ENCODE measurements around the gene DNAJB4. TPM values are rescaled to one million over a fixed set of nuclear protein-coding genes. Genes with fewer than 3 reads are reported as not detected.
A peak's percentile ranks its signal among the peaks of the same experiment; 100 is the strongest.
"Not testable (repeated sequence)": the region's sequence is repeated elsewhere in the genome, so short reads cannot be mapped to it uniquely, and the experiment has no call there.

DNAJB4 gene
- total RNA-seq, 1 donor from 2014 or later: 20.1 TPM

DNA sequence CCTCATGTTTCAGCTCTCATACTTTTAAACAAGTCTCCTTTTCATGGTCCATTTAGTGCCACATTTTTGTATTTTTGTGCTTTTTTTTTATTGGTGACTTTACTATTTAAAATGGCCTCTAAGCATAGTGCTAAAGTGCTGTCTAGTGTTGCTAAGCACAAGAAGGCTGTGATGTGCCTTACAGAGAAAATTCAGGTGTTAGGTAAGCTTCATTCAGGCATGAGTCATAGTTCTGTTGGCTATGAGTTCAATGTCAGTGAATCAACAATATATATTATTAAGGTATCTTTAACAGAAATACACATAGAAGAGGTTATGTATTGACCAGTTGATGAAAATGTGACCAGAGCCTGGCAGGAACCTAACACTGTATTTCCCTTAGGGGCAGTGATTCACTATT lies 13.1 kb upstream of the DNAJB4 start:
- peaks cover 0 to 3% of the 10 kb centered on the region in 2 donors for H3K4me1 ChIP-seq
- no peak for TF ChIP-seq CTCF (IDR thresholded peaks at IDR 0.05)
- H3K27ac ChIP-seq: no peak overlapping the region
- no peaks in the 10 kb centered on the region for H3K9me3 ChIP-seq
- no peaks in the 10 kb centered on the region for H3K27me3 ChIP-seq
- intact Hi-C loops (cut with DNase I): no loop called here
- no peak for DNase-seq (ENCODE audit: low spot score in 2 of 2)
- H3K36me3 ChIP-seq: peaks cover 0 to 2% of the 10 kb centered on the region in 2 donors
- H3K4me3 ChIP-seq: no peak overlapping the region

GRCh38 chr1:77994117-77994705 lies 10.5 kb upstream of the DNAJB4 start:
- Histone ChIP-seq H3K36me3 (peaks cover 0 to 2% of the 10 kb centered on the region in 2 donors), H3K27ac (no peak overlapping the region), H3K4me3 (no peak overlapping the region), H3K4me1 (peaks cover 0 to 3% of the 10 kb centered on the region in 2 donors), H3K27me3 (no peaks in the 10 kb centered on the region), H3K9me3 (no peaks in the 10 kb centered on the region)
- intact Hi-C loops (cut with DNase I): no loop called here
- no peak for DNase-seq (ENCODE audit: low spot score in 2 of 2)
- TF ChIP-seq CTCF (IDR thresholded peaks at IDR 0.05): no peak

GRCh38 chr1:77996734-77997133 lies 8.0 kb upstream of the DNAJB4 start:
- no peak for TF ChIP-seq CTCF (IDR thresholded peaks at IDR 0.05)
- no peak for DNase-seq (ENCODE audit: low spot score in 2 of 2)
- Histone ChIP-seq H3K9me3 (no peaks in the 10 kb centered on the region), H3K27ac (no peak overlapping the region), H3K27me3 (no peaks in the 10 kb centered on the region), H3K4me1 (peaks cover 0 to 3% of the 10 kb centered on the region in 2 donors), H3K4me3 (no peak overlapping the region), H3K36me3 (peaks cover 0 to 2% of the 10 kb centered on the region in 2 donors)
- intact Hi-C loops (cut with DNase I): no loop called here

GRCh38 chr1:78000536-78000935 lies 4.2 kb upstream of the DNAJB4 start:
- not testable (repeated sequence) for H3K27ac ChIP-seq; H3K27me3 ChIP-seq; H3K9me3 ChIP-seq; H3K4me3 ChIP-seq; DNase-seq (ENCODE audit: low spot score in 2 of 2); H3K4me1 ChIP-seq; H3K36me3 ChIP-seq
- intact Hi-C loops (cut with DNase I): loop anchor here (10.0 kb wide), 1 partner anchor 166 kb away; no protein-coding TSS in a partner anchor

- no peak for DNase-seq (ENCODE audit: low spot score in 2 of 2)
- Histone ChIP-seq H3K4me3 (peak overlapping the region; percentile 55 to 74), H3K27me3 (no peaks in the 10 kb centered on the region), H3K4me1 (peaks cover 0 to 6% of the 10 kb centered on the region in 2 donors), H3K9me3 (no peaks in the 10 kb centered on the region), H3K36me3 (no peaks in the 10 kb centered on the region), H3K27ac (peak overlapping the region; percentile 88)
- no peak for TF ChIP-seq CTCF (IDR thresholded peaks at IDR 0.05)
- intact Hi-C loops (cut with DNase I): loop anchor here (10.0 kb wide), 1 partner anchor 168 kb away; no protein-coding TSS in a partner anchor
These were observed 1.5 kb upstream of the DNAJB4 start for GRCh38 chr1:78003070-78003746.
